ENCODE data around the gene IGSF8.

The IGSF8 gene

GRCh38 chr1:160097911-160098851, at the start of gene IGSF8 (continued):
- TF ChIP-seq ZNF24 (tag by site-specific recombination; IDR thresholded peaks at IDR 0.05) (no peak), ZNF366 (tag by site-specific recombination; conservative IDR thresholded peaks at IDR 0.05) (no peak), ZNF426 (tag by site-specific recombination; IDR thresholded peaks at IDR 0.05) (no peak), KLF9 (tag by site-specific recombination; IDR thresholded peaks at IDR 0.05; ENCODE audit: low read depth) (peak; percentile 55), GLIS2 (tag by site-specific recombination; IDR thresholded peaks at IDR 0.05) (peak; percentile 62), ZNF514 (tag by site-specific recombination; IDR thresholded peaks at IDR 0.05) (no peak), ZNF362 (tag by site-specific recombination; IDR thresholded peaks at IDR 0.05) (no peak), ELK4 (IDR thresholded peaks at IDR 0.05; ENCODE audit: borderline replicate concordance, low read depth, low read length) (no peak), IKZF3 (tag by site-specific recombination; IDR thresholded peaks at IDR 0.05) (no peak), SP2 (tag by site-specific recombination; IDR thresholded peaks at IDR 0.05) (peak; percentile 36), HOXA7 (CRISPR knock-in tag; IDR thresholded peaks at IDR 0.05; ENCODE audit: borderline replicate concordance) (no peak), ZBTB6 (tag by site-specific recombination; IDR thresholded peaks at IDR 0.05) (no peak), ZSCAN18 (tag by site-specific recombination; IDR thresholded peaks at IDR 0.05) (no peak), ZNF423 (tag by site-specific recombination; IDR thresholded peaks at IDR 0.05) (no peak), ZNF157 (tag by site-specific recombination; IDR thresholded peaks at IDR 0.05) (no peak), ZNF19 (tag by site-specific recombination; IDR thresholded peaks at IDR 0.05; ENCODE audit: low read depth) (no peak), ZBTB17 (tag by site-specific recombination; IDR thresholded peaks at IDR 0.05) (no peak), ZNF184 (tag by site-specific recombination; IDR thresholded peaks at IDR 0.05) (no peak), RBAK (tag by site-specific recombination; IDR thresholded peaks at IDR 0.05) (no peak), ZNF394 (tag by site-specific recombination; IDR thresholded peaks at IDR 0.05; ENCODE audit: borderline replicate concordance) (no peak), GLIS1 (tag by site-specific recombination; IDR thresholded peaks at IDR 0.05) (peak; percentile 45; the same call in 1 of the 2 replicates), ZBTB48 (tag by site-specific recombination; IDR thresholded peaks at IDR 0.05) (peak; percentile 39; the same call in 1 of the 2 replicates), ZNF26 (tag by site-specific recombination; IDR thresholded peaks at IDR 0.05) (no peak), ZNF473 (tag by site-specific recombination; IDR thresholded peaks at IDR 0.05) (no peak), ZNF214 (tag by site-specific recombination; IDR thresholded peaks at IDR 0.05; ENCODE audit: borderline replicate concordance) (no peak), ZNF132 (tag by site-specific recombination; IDR thresholded peaks at IDR 0.05; ENCODE audit: borderline replicate concordance) (no peak), ZNF48 (tag by site-specific recombination; IDR thresholded peaks at IDR 0.05) (no peak), ATF2 (tag by site-specific recombination; IDR thresholded peaks at IDR 0.05; ENCODE audit: low read depth) (no peak)
